Parathyroid adenoma (tissue), 2 donors: ENCODE results near the gene CTBP1.

Experiments used
- H2AFZ ChIP-seq: fragments of 300-600 bp; sonication (generic); one replicate; pipeline ENCODE4 v1.7.0; 2017; ENCODE audit warnings: antibody characterized with exemption, mild to moderate bottlenecking
- H3K27ac ChIP-seq: fragments of 300-600 bp; sonication (generic); one replicate; pipeline ENCODE4 v1.7.0; 2017
- H3K27me3 ChIP-seq: fragments of 300-600 bp; sonication (generic); one replicate; pipeline ENCODE4 v1.7.0; 2017; ENCODE audit warnings: low read length; ENCODE audit not compliant: control insufficient read depth, insufficient read depth
- H3K36me3 ChIP-seq: fragments of 300-600 bp; sonication (generic); one replicate; pipeline ENCODE4 v1.7.0; 2017; ENCODE audit warnings: low read length; ENCODE audit not compliant: control insufficient read depth, insufficient read depth
- H3K4me1 ChIP-seq: fragments of 300-600 bp; sonication (generic); one replicate; pipeline ENCODE4 v1.7.0; 2017; ENCODE audit warnings: control low read depth
- H3K4me2 ChIP-seq: fragments of 300-600 bp; sonication (generic); one replicate; pipeline ENCODE4 v1.7.0; 2017; ENCODE audit warnings: low read length
- H3K4me3 ChIP-seq: fragments of 300-600 bp; sonication (generic); one replicate; pipeline ENCODE4 v1.7.0; 2017; ENCODE audit warnings: low read depth, low read length
- H3K79me2 ChIP-seq: fragments of 300-600 bp; sonication (generic); one replicate; pipeline ENCODE4 v1.7.0; 2017; ENCODE audit warnings: control low read depth
- H3K9ac ChIP-seq: fragments of 300-600 bp; sonication (generic); one replicate; pipeline ENCODE4 v1.7.0; 2017; ENCODE audit warnings: mild to moderate bottlenecking
- H3K9me3 ChIP-seq: fragments of 300-600 bp; sonication (generic); one replicate; pipeline ENCODE4 v1.7.0; 2017; ENCODE audit warnings: low read length; ENCODE audit not compliant: control insufficient read depth
- TF ChIP-seq, protein P1 (sequence below): fragments of 300-600 bp; sonication (generic); IDR thresholded peaks from one replicate; pipeline ENCODE4 v1.7.0; 2017; ENCODE audit warnings: antibody characterized with exemption, mild to moderate bottlenecking
- donor health status: primary hyperparathyroidism.

CTBP1 gene

DNA sequence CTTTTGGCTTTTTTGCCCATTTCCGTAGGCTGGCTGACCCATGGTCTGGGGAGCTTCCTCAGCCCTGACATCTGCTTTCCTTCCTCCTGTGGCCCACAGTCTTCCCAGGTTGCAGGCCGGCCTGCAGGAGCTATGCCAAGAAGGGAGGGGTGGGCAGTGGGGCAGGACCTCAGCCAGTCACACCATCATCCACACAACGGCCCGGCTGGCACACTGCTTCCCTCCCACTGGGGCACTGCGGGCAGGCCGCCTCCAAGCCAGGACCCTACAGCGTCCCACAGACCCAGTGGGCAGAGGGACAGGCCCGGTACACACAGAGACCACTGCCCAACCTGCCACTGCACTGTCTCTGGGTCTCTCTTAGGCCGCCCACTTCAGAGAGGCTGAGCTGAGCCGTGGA is 38.0 kb downstream of the CTBP1 start:
- no peak overlapping the region for H3K4me2 ChIP-seq
- no peak overlapping the region for H3K9ac ChIP-seq
- peaks cover 4% of the 10 kb centered on the region for H3K4me1 ChIP-seq
- H3K36me3 ChIP-seq, result no peaks in the 10 kb centered on the region
- no peak overlapping the region for H2AFZ ChIP-seq
- no peak overlapping the region for H3K27ac ChIP-seq
- no peak overlapping the region for H3K4me3 ChIP-seq
- TF ChIP-seq, protein P1, sequence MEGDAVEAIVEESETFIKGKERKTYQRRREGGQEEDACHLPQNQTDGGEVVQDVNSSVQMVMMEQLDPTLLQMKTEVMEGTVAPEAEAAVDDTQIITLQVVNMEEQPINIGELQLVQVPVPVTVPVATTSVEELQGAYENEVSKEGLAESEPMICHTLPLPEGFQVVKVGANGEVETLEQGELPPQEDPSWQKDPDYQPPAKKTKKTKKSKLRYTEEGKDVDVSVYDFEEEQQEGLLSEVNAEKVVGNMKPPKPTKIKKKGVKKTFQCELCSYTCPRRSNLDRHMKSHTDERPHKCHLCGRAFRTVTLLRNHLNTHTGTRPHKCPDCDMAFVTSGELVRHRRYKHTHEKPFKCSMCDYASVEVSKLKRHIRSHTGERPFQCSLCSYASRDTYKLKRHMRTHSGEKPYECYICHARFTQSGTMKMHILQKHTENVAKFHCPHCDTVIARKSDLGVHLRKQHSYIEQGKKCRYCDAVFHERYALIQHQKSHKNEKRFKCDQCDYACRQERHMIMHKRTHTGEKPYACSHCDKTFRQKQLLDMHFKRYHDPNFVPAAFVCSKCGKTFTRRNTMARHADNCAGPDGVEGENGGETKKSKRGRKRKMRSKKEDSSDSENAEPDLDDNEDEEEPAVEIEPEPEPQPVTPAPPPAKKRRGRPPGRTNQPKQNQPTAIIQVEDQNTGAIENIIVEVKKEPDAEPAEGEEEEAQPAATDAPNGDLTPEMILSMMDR, result no peak
- no peaks in the 10 kb centered on the region for H3K27me3 ChIP-seq
- H3K79me2 ChIP-seq, result no peaks in the 10 kb centered on the region
- H3K9me3 ChIP-seq, result no peaks in the 10 kb centered on the region

DNA sequence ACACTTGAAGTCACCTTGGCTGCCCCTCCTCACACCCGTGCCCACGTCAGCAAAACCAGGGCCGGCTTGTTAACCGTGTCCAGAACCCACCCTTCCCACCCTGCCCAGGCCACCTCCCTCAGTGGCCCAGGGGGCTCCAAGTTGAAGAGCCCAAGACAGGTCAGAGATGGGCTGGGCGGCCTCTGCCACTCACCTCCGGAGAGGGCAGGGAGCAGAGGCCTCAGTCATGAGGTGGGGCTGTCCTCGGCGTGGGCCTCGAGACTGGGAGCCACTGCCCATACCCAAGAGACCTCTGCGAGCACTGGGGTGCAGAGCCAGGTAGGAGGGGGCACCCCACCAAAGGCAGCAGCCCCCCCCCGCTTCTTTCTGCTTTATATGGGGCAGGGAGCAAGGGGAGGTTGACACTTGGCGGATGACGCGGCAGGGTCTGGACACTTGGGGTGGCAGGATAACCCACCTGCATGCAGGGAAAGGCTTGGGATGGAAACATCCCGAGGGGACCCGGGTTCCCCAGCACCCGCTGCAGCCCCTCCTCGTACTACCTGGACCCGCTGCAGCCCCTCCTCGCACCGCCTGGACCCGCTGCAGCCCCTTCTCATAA is 38.6 kb downstream of the CTBP1 start:
- no peak overlapping the region for H3K27ac ChIP-seq
- no peak overlapping the region for H3K4me3 ChIP-seq
- no peak overlapping the region for H3K4me2 ChIP-seq
- H3K9ac ChIP-seq, result no peak overlapping the region
- H3K36me3 ChIP-seq, result no peaks in the 10 kb centered on the region
- TF ChIP-seq, protein P1, result no peak
- peaks cover 4% of the 10 kb centered on the region for H3K4me1 ChIP-seq
- no peaks in the 10 kb centered on the region for H3K27me3 ChIP-seq
- H2AFZ ChIP-seq, result no peak overlapping the region
- H3K9me3 ChIP-seq, result no peaks in the 10 kb centered on the region
- H3K79me2 ChIP-seq, result no peaks in the 10 kb centered on the region

DNA sequence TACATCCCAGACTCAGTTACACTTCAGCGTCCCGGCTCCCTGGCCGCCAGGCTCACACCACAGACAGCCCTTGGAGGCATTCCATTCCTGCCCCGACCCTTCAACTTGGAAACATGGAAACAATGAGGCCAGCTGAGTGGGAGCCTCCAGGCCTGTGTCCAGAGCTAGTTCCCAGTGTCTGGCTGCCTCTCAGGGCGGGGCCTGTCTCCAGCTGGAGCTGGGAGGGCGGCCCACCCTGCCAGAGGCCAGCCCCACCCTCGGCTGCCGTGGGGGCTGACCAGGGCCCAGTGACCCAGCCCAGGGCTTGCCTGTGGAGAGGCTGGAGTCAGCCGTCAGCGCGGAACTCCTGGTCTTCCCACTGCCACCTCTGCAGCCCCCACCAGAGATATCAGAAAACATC is 39.1 kb downstream of the CTBP1 start:
- no peak overlapping the region for H3K27ac ChIP-seq
- H3K9me3 ChIP-seq, result no peaks in the 10 kb centered on the region
- no peak overlapping the region for H2AFZ ChIP-seq
- H3K4me2 ChIP-seq, result no peak overlapping the region
- no peaks in the 10 kb centered on the region for H3K36me3 ChIP-seq
- TF ChIP-seq, protein P1, result no peak
- no peaks in the 10 kb centered on the region for H3K79me2 ChIP-seq
- H3K4me3 ChIP-seq, result no peak overlapping the region
- H3K27me3 ChIP-seq, result no peaks in the 10 kb centered on the region
- H3K4me1 ChIP-seq, result peaks cover 4% of the 10 kb centered on the region
- H3K9ac ChIP-seq, result no peak overlapping the region

DNA sequence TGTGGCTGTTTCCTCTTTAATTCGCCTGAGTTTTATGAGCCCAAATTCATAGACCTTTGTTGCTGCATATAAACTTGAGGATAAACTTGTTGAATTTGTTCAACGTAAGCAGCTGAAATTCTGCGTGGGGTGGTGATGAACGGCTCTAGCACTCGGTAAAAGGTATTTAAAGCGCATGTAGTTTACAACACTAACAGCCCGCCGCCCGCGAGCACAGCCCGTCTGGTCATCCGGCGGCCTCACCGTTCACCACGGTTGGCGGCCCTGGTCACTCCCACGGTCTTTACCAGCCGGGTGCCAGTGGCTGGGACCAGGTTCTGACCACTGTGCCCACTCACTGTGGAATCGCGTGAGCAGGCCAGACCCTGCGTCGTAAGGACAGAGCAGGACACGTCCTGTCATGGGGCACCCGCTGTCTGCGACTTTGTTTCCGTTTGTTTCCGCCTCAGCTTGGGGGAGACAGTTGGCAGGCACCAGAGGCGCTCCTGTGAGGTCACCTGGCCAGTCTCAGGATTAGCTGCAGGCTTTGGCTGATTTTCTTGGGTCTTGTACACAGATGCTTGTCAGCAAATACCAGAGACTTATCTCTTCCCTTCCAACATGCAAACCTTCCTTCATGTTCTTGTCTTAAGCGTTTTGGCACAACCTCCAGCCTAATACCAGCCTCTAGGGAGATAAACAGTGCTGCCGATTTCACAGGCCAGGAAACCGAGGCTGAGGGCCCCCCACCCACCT is 39.8 kb downstream of the CTBP1 start:
- Histone ChIP-seq H3K36me3 (no peaks in the 10 kb centered on the region), H3K27ac (no peak overlapping the region), H3K9ac (no peak overlapping the region), H3K4me2 (no peak overlapping the region), H3K4me3 (no peak overlapping the region), H3K4me1 (peaks cover 4% of the 10 kb centered on the region), H3K27me3 (no peaks in the 10 kb centered on the region), H2AFZ (no peak overlapping the region), H3K79me2 (no peaks in the 10 kb centered on the region), H3K9me3 (no peaks in the 10 kb centered on the region)
- TF ChIP-seq, protein P1, result no peak
